ENCODE data around the gene EXOC3.
"Not testable (repeated sequence)": the region's sequence is repeated elsewhere in the genome, so short reads cannot be mapped to it uniquely, and the experiment has no call there.

The EXOC3 gene

GRCh38 chr5:442335-443238, at the start of gene EXOC3:
EXOC3 (plus strand) TSS chr5:443176; CDS start chr5:446206, 3,030 bp downstream.
- peak; percentile 98 for DNase-seq (ENCODE audit: low spot score)

DNA sequence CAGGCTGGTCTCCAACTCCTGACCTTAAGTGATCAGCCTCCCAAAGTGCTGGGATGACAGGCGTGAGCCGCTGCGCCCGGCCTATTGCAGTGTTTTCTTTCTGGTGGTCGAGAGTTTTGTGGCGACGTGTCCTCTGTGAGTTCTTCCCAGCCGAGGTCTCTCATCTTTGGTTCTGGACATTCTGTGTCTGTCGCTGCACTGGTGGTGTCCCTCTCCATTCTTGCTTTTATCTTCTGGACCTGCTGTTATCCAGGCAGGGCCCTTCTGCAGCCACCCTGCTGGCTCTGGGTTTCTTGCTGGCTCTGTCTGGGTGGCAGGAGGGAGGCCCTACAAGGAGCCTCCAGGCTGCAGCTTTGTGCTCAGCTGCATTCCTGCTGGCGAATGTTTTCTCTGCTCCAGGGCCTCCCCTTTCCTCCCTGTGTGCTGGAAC, 49.1 kb upstream of the EXOC3 start:
- DNase-seq (ENCODE audit: low spot score), result no peak

- no peak for DNase-seq (ENCODE audit: low spot score)
Measured at GRCh38 chr5:394671-395155, 48.3 kb upstream of the EXOC3 start.

DNA sequence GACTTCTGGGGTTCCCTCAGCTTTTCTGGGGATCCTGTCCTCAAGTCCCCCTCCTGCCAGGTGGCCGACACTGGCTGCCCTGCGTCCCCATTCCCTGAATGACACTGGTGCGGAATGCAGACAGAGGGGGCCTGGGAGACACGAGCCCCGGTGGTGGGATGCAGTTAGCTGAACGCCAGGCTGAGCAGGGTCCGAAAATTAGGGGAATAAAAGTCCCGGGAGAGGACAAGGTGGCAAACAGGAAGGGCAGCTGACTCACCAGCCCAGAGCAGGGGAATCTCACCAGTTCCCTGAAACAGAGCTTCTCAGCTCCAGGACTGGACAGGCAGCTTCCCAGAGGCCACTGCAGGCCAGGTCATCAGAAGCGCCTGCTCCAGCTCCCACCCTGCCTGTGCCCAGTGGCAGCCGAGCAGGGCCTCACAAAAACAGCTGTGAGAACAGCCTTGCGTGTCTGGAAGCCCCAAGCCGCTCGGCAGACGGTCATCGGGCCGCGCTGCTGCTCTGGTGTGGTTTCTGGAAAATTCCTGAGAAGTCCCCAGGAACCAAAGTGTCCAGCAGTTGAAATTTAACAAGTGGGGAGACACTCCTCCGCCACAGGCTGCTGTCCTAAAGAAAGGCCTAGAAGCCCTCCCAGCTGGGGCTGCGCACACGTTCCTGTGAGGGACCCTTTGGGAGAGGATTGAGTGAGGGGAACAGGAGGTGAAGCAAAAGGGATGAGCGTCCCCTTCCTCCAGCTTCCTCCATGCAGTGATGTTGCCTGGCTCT, 47.6 kb upstream of the EXOC3 start:
- no peak for DNase-seq (ENCODE audit: low spot score)

- no peak for DNase-seq (ENCODE audit: low spot score)
Measured at GRCh38 chr5:395921-396530, 47.0 kb upstream of the EXOC3 start.

DNA sequence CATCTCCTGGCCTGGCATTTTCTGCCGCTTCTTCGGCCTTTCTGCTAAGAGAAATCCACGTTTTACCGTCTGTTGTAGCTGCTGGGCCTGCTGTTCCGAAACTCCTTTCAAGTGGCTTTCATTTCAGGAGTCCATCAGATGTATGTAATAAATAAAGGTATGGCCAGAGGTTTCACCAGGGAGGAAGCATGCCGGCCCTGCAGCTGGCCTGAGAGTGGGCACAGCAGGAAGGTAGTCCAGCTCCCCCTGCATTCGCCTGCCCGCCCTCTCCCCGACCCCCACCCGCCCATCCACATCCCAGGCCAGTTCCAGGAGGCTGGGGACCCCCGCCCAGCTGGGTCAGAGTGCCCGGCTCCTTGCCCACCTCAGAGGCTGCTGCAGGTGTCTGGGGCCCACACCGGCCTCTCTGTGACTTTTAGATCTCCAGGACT, 46.4 kb upstream of the EXOC3 start:
- no peak for DNase-seq (ENCODE audit: low spot score)

GRCh38 chr5:398141-398474, 44.9 kb upstream of the EXOC3 start:
- DNase-seq (ENCODE audit: low spot score), result not testable (repeated sequence)

DNA sequence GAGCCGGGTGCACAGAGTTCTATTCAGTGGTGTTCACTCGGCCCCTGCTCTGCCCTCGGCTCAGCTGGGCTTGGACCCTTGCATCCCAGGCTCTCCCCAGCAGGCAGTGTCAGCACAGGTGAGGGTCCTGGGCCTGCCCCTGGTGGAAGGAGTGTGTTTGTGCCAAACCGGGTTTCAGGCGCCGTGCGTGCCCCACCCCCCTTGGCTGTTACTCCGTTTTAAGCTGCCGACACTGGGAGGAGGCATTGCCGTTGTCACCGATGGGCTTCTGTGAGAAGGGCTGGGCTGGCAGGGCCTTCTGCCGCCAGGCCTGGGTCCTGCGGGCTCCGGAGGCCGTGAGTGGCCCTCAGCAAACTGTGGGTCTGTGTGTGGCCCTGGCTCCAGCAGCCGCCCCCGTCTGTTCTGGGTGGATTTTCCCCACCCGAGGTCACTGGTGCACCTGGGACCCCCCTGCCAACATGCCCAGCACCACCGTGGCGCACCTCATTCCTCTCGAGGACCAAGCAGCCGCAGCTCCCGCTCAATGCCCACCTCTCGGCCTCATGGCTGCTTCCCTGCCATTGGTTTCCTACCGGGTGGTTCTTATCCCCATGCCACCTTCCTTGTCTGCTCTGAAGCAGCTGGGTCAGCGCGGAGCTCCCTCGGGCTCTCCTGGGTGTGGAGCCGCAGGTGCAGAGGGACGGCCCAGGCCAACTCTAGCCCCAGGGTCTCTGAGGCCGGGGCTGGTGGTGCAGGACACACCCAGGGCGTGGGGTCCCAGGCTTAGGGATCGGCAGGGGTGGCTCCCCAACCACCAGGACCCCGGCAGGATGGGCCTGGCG, 44.3 kb upstream of the EXOC3 start:
- no peak for DNase-seq (ENCODE audit: low spot score)

GRCh38 chr5:399296-400281, 43.4 kb upstream of the EXOC3 start:
- DNase-seq (ENCODE audit: low spot score), result peak; percentile 91

DNA sequence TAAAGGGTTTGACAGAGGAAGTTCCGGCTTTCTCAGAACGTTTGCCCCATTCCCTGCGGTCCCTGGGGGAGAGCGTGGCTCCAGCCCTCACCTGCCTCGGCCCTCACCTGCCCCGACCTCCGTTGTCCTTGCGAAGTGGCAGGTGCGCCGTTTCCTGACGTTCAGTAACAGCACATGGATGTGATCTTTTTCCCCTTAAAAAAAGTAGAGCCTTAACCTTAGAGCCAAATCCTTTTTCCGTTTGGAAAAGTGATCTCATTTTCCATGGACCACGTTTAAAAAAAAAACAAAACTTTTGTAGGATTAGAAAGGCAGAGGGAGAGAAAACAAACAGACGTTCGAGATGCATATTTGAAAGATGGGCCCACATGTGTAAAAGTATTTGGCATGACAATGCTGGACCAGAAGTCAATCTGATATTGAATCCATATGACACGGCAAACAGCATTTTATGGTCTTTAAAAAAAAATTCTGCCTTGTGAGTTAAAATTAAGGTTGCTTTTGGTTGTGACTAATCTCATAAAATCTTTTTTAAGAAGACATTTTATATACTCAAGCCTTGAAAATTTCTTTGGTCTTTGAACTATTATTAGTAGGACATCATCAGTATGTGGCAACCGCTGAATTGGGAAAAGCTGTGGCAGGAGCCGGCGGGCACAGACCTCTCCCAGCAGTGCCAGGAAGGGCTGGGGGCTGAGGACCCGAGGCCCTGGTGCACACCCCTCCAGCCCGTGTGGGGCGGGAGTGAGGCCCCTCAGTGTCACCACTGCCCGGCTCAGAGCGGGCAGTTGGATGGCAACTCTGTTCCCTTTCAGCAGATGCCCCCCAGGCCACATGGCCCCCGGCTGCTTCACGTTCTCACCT, 42.5 kb upstream of the EXOC3 start:
- DNase-seq (ENCODE audit: low spot score), result no peak

DNA sequence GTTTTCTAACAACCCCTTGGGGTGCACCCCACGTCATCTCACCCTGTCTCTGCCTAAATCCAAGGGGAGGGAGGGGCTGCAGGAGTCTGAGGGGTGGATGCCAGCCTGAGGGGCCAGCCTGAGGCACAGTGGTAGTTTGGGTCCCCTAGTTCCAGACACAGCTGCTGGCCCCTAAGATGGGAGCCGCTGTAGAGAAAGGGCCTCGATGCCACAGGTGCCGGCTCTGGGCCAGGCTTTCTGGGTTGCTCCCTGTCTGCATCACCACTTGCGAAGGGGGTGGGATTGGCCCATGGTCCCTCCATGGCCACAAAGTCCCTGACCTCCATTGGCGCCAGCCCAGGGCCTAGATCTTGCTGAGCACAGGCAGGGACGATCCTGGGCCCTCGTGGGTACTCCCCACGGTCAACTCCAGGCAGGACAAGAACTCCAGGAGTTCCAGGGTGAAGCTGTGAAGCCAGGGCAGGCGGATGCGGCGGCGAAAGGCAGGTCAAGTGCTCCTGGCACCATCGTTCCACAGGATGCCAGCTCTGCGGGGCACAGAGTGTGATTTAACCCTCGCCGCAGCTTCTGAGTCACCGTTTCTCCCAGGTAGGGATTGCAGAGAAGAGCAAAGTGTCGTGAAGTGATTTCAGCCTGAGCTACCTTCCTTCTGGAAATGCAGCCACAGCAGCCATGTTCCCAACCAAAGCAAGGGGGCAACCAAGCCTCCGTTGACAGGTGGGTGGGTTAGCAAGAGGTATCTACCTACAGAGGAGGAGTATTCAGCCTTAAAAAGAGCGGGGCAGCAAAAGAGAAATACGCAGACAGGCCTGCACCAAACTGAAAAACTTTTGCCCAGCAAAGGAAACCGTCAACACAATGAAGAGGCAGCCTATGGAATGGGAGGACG, 41.6 kb upstream of the EXOC3 start:
- DNase-seq (ENCODE audit: low spot score), result no peak

GRCh38 chr5:402219-402614, 40.8 kb upstream of the EXOC3 start:
- not testable (repeated sequence) for DNase-seq (ENCODE audit: low spot score)

- no peak for DNase-seq (ENCODE audit: low spot score)
Measured at GRCh38 chr5:402615-403359, 40.2 kb upstream of the EXOC3 start.

- no peak for DNase-seq (ENCODE audit: low spot score)
Measured at GRCh38 chr5:403995-404394, 39.0 kb upstream of the EXOC3 start.

- DNase-seq (ENCODE audit: low spot score), result no peak
Measured at GRCh38 chr5:404666-405241, 38.2 kb upstream of the EXOC3 start.

DNA sequence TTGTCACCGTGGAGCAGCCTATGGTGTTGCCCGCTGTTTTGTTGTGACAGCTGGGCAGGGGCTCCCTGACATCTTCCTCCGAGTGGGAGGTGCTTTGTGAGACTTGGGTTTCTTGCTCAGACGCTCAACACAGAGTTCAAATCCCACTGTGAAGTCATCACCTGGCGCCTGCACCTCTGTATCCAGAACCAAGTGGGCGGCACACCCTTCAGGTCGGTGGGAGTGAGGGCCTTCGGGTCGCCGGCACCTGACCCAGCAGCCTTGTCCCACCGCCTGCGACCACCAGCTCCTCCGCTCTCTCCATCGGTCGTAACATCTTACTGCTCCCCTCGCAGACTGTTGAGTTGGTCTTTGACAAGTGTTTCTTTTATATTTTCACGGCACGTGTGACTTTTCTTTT, 37.6 kb upstream of the EXOC3 start:
- no peak for DNase-seq (ENCODE audit: low spot score)

- DNase-seq (ENCODE audit: low spot score), result no peak
Measured at GRCh38 chr5:406041-406440, 36.9 kb upstream of the EXOC3 start.
